SU-DHL-6 (cell line): ENCODE measurements around the gene ASTN2.

ENCODE experiments used
- H2AFZ ChIP-seq: fragments of 200-600 bp; sonication (generic); 2 replicates; pipeline ENCODE4 v1.6.1; 2014; ENCODE audit warnings: low read depth, mild to moderate bottlenecking, moderate library complexity, mixed read lengths, antibody characterized with exemption, low read length; ENCODE audit not compliant: severe bottlenecking
- H3F3A ChIP-seq: fragments of 200-600 bp; shearing (Covaris generic); 2 replicates; pipeline ENCODE4 v1.6.0; 2016; ENCODE audit warnings: antibody characterized with exemption, mild to moderate bottlenecking; ENCODE audit not compliant: insufficient read depth
- H3K27ac ChIP-seq: fragments of 200-600 bp; sonication (generic); 2 replicates; pipeline ENCODE4 v1.5.1; 2016; ENCODE audit warnings: low read depth, mild to moderate bottlenecking, low read length, moderate library complexity, mixed read lengths
- H3K27me3 ChIP-seq: fragments of 200-600 bp; sonication (generic), shearing (Covaris generic); 2 replicates; pipeline ENCODE4 v1.6.0; 2014; ENCODE audit warnings: mild to moderate bottlenecking, low read length
- H3K36me3 ChIP-seq: fragments of 200-600 bp; sonication (generic); 2 replicates; pipeline ENCODE4 v1.6.1; 2014; ENCODE audit warnings: mild to moderate bottlenecking, low read length, mixed read lengths
- H3K4me2 ChIP-seq: fragments of 300-600, 200-600 bp; shearing (Covaris generic), sonication (generic); 2 replicates; pipeline ENCODE4 v1.6.0; 2014; ENCODE audit warnings: low read length, low read depth, mild to moderate bottlenecking; ENCODE audit not compliant: poor library complexity, severe bottlenecking
- H3K4me3 ChIP-seq: fragments of 200-600 bp; sonication (generic); 2 replicates; pipeline ENCODE4 v1.5.1; 2014; ENCODE audit warnings: antibody characterized with exemption, low read length, mild to moderate bottlenecking, mixed read lengths; ENCODE audit not compliant: insufficient read depth, poor library complexity, severe bottlenecking
- H3K79me2 ChIP-seq: fragments of 200-600 bp; sonication (generic); 2 replicates; pipeline ENCODE4 v1.6.1; 2014; ENCODE audit warnings: mild to moderate bottlenecking, low read length, moderate library complexity; ENCODE audit not compliant: insufficient read depth
- H3K9ac ChIP-seq: fragments of 200-600 bp; sonication (generic); 2 replicates; pipeline ENCODE4 v1.7.0; 2014; ENCODE audit warnings: mild to moderate bottlenecking, low read length
- H3K9me2 ChIP-seq: fragments of 200-600 bp; sonication (generic); replicated peaks from 2 replicates; pipeline ENCODE4 v1.6.1; 2014; ENCODE audit warnings: low read length; ENCODE audit not compliant: insufficient read depth
- H3K9me3 ChIP-seq: fragments of 200-600 bp; sonication (generic); 2 replicates; pipeline ENCODE4 v1.6.1; 2014; ENCODE audit warnings: low read length, mixed read lengths; ENCODE audit not compliant: insufficient read depth
- H4K20me1 ChIP-seq: fragments of 200-600 bp; sonication (generic); 2 replicates; pipeline ENCODE4 v1.6.1; 2014; ENCODE audit warnings: low read depth, mild to moderate bottlenecking, antibody characterized with exemption, low read length, moderate library complexity, mixed read lengths
- CTCF ChIP-seq: fragments of 200-600 bp; sonication (generic); IDR thresholded peaks from one replicate; pipeline ENCODE4 v1.5.1; 2017; ENCODE audit warnings: antibody characterized with exemption, mild to moderate bottlenecking, low read length, moderate library complexity; ENCODE audit not compliant: insufficient read depth, poor library complexity, severe bottlenecking
- EZH2phosphoT487 ChIP-seq: fragments of 200-600 bp; sonication (generic), shearing (Covaris generic); conservative IDR thresholded peaks from 2 replicates; pipeline ENCODE4 v1.6.1; 2018; ENCODE audit warnings: mild to moderate bottlenecking, antibody characterized with exemption, low read length, moderate library complexity, mixed read lengths

The ASTN2 gene

GRCh38 chr9:116656501-116656971, 758.3 kb downstream of the ASTN2 start:
- Histone ChIP-seq H3K4me3 (no peak overlapping the region), H3K27me3 (no peaks in the 10 kb centered on the region), H3K9me2 (no peaks in the 10 kb centered on the region), H3K4me2 (no peak overlapping the region), H3K27ac (no peak overlapping the region), H4K20me1 (no peaks in the 10 kb centered on the region), H3F3A (no peaks in the 10 kb centered on the region), H3K9ac (no peak overlapping the region), H3K9me3 (no peaks in the 10 kb centered on the region), H3K79me2 (no peaks in the 10 kb centered on the region), H3K36me3 (no peaks in the 10 kb centered on the region), H2AFZ (no peak overlapping the region)
- TF ChIP-seq EZH2phosphoT487 (no peak), CTCF (no peak)

- no peaks in the 10 kb centered on the region for H3K79me2 ChIP-seq
- no peak for TF ChIP-seq CTCF
- no peak for TF ChIP-seq EZH2phosphoT487
- H2AFZ ChIP-seq = no peak overlapping the region
- no peak overlapping the region for H3K9ac ChIP-seq
- H3K27ac ChIP-seq = no peak overlapping the region
- H3K36me3 ChIP-seq = no peaks in the 10 kb centered on the region
- H3F3A ChIP-seq = no peaks in the 10 kb centered on the region
- H4K20me1 ChIP-seq = no peaks in the 10 kb centered on the region
- no peak overlapping the region for H3K4me2 ChIP-seq
- no peaks in the 10 kb centered on the region for H3K27me3 ChIP-seq
- H3K4me3 ChIP-seq = no peak overlapping the region
- no peaks in the 10 kb centered on the region for H3K9me2 ChIP-seq
- H3K9me3 ChIP-seq = no peaks in the 10 kb centered on the region
Measured at GRCh38 chr9:116654059-116654355, 760.9 kb downstream of the ASTN2 start.

- no peak for TF ChIP-seq CTCF
- no peak for TF ChIP-seq EZH2phosphoT487
Measured at GRCh38 chr9:116653348-116654058, 761.4 kb downstream of the ASTN2 start.

More at GRCh38 chr9:116653348-116654058, 761.4 kb downstream of the ASTN2 start:
- Histone ChIP-seq H3K9me3 (no peaks in the 10 kb centered on the region), H3K4me3 (no peak overlapping the region), H3K9ac (no peak overlapping the region), H3F3A (no peaks in the 10 kb centered on the region), H3K4me2 (no peak overlapping the region), H2AFZ (no peak overlapping the region), H3K27ac (no peak overlapping the region), H3K36me3 (no peaks in the 10 kb centered on the region), H4K20me1 (no peaks in the 10 kb centered on the region), H3K79me2 (no peaks in the 10 kb centered on the region), H3K27me3 (no peaks in the 10 kb centered on the region), H3K9me2 (no peaks in the 10 kb centered on the region)
